Naive B cell (primary cell): ENCODE measurements around the gene PCDHGB4. TPM values are rescaled to one million over a fixed set of nuclear protein-coding genes. Genes with fewer than 3 reads are reported as not detected.

Source experiments
- ATAC-seq, 2 donors: fragments of 150-1000 bp; cut with Tn5 transposase; 2 replicates each; pipeline ENCODE4 v1.10.0; 2021; ENCODE audit warnings: low read depth in 2 of 2, mild to moderate bottlenecking in 2 of 2, moderate library complexity in 2 of 2
- DNase-seq: peaks from one replicate; pipeline ENCODE4 v3.0.0; 2022
- H3K27ac Mint-ChIP-seq, 6 donors: one replicate each; pipeline ENCODE4 v1.8.0; 2020 to 2022; ENCODE audit warnings: mild to moderate bottlenecking in 6 of 6, mixed read lengths in 6 of 6, moderate library complexity in 5 of 6, inconsistent platforms in 2 of 6
- H3K27me3 Mint-ChIP-seq, 3 donors: one replicate each; pipeline ENCODE4 v1.8.0; 2021 to 2022; ENCODE audit warnings: mixed read lengths in 3 of 3, mild to moderate bottlenecking in 1 of 3
- H3K36me3 Mint-ChIP-seq, 2 donors: one replicate each; pipeline ENCODE4 v1.8.0; 2020 to 2022; ENCODE audit warnings: mixed read lengths in 2 of 2, inconsistent platforms in 1 of 2, mild to moderate bottlenecking in 1 of 2
- H3K4me1 Mint-ChIP-seq, 3 donors: one replicate each; pipeline ENCODE4 v1.8.0; 2020 to 2022; ENCODE audit warnings: mixed read lengths in 3 of 3, inconsistent platforms in 1 of 3, mild to moderate bottlenecking in 1 of 3, moderate library complexity in 1 of 3
- H3K4me3 Mint-ChIP-seq, 8 donors: one replicate each; pipeline ENCODE4 v1.8.0; 2020 to 2022; ENCODE audit warnings: mild to moderate bottlenecking in 8 of 8, mixed read lengths in 8 of 8, moderate library complexity in 8 of 8, inconsistent platforms in 2 of 8
- H3K9me3 Mint-ChIP-seq, 7 donors: one replicate each; pipeline ENCODE4 v1.8.0; 2020 to 2022; ENCODE audit warnings: mixed read lengths in 7 of 7, mild to moderate bottlenecking in 5 of 7, inconsistent platforms in 2 of 7, moderate library complexity in 1 of 7
- polyA plus RNA-seq, 6 donors: library from polyadenylated mRNA; unstranded; fragments of 300-500 nt; fragmentation: Illumina TruSeq; gene quantifications; one replicate each; pipeline ENCODE4 v1.2.3, GENCODE V29; 2021; ENCODE audit warnings: low read depth in 6 of 6

Gene PCDHGB4
- polyA plus RNA-seq, 6 donors from 2014 or later = 0.15 TPM; not detected in 5

DNA sequence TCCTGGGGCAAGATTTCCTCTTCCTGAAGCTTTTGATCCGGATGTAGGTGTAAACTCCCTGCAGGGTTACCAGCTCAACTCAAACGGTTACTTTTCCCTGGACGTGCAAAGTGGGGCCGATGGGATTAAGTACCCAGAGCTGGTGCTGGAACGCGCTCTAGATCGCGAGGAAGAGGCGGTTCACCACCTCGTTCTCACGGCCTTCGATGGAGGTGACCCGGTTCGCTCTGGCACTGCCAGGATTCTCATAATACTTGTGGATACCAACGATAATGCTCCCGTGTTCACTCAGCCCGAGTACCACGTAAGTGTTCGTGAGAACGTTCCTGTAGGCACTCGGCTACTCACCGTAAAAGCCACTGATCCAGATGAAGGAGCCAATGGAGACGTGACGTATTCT, 31.9 kb upstream of the PCDHGB4 start:
- H3K4me3 Mint-ChIP-seq = peak overlapping the region in 1 of 8 donors; percentile 12
- H3K36me3 Mint-ChIP-seq = peaks cover 11 to 49% of the 10 kb centered on the region in 2 donors
- peaks cover 0 to 4% (median 0%) of the 10 kb centered on the region in 3 donors for H3K4me1 Mint-ChIP-seq
- no peak overlapping the region for H3K27ac Mint-ChIP-seq
- no peak for DNase-seq
- peaks cover 20 to 70% (median 44%) of the 10 kb centered on the region in 7 donors for H3K9me3 Mint-ChIP-seq
- ATAC-seq = no peak
- peaks cover 60 to 90% (median 78%) of the 10 kb centered on the region in 3 donors for H3K27me3 Mint-ChIP-seq

DNA sequence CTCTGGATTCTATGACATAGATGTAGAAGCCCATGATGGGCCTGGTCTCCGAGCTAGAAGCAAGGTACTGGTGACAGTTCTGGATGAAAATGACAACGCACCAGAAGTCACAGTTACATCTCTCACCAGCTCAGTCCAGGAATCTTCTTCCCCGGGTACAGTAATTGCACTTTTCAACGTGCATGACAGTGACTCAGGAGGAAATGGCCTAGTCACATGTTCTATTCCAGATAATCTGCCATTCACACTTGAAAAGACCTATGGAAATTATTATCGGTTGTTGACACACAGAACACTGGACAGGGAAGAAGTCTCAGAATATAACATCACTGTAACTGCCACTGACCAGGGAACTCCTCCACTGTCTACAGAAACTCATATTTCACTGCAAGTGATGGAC, 31.4 kb upstream of the PCDHGB4 start:
- Mint-ChIP-seq H3K4me1 (peaks cover 0 to 4% (median 0%) of the 10 kb centered on the region in 3 donors), H3K4me3 (peak overlapping the region in 1 of 8 donors; percentile 18), H3K27me3 (peaks cover 60 to 90% (median 78%) of the 10 kb centered on the region in 3 donors), H3K9me3 (peaks cover 20 to 71% (median 48%) of the 10 kb centered on the region in 7 donors), H3K36me3 (peaks cover 16 to 53% of the 10 kb centered on the region in 2 donors), H3K27ac (no peak overlapping the region)
- DNase-seq (no peak), ATAC-seq (no peak)

DNA sequence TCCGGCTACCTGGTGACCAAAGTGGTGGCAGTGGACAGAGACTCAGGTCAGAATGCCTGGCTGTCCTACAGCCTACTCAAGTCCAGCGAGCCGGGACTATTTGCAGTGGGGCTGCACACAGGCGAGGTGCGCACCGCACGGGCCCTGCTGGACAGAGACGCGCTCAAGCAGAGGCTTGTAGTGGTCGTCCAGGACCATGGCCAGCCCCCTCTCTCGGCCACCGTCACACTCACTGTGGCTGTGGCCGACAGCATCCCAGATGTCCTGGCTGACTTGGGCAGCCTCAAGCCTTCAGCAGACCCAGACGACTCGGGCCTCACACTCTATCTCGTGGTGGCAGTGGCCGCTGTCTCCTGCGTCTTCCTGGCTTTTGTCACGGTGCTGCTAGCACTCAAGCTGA, 30.5 kb upstream of the PCDHGB4 start:
- peaks cover 0 to 4% (median 0%) of the 10 kb centered on the region in 3 donors for H3K4me1 Mint-ChIP-seq
- H3K9me3 Mint-ChIP-seq = peaks cover 20 to 75% (median 51%) of the 10 kb centered on the region in 7 donors

DNA sequence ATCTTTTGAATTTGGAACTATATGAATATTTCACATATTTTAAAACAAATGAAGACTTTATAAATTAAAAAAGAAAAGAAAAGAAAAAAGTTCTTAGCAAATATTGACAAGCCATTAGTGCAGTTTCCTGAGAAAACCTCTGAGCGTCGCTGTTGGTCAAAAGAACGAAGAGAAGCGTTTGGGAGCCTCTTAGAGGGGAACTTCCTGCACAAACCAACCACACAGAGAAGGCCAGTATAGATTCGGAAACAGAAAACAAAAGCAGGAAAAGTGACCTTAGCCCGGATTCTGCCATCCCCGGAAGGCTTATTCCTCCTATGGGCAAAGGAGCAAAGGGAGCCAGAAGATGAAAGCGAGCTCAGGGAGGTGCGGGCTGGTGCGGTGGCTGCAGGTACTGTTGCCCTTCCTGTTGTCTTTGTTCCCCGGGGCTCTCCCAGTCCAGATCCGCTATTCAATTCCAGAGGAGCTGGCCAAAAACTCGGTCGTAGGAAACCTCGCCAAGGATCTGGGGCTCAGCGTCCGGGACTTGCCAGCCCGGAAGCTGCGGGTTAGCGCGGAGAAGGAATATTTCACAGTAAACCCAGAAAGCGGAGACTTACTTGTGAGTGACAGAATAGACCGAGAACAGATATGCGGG, 27.6 kb upstream of the PCDHGB4 start, which contains the start of gene PCDHGB2:
Gene PCDHGB2, plus strand, starts transcription at position 205 of the 637 bp plus-strand sequence. Its CDS starts 142 bp downstream, at position 347.
- peaks cover 26 to 65% of the 10 kb centered on the region in 2 donors for H3K36me3 Mint-ChIP-seq
- DNase-seq (no peak), ATAC-seq (peak; percentile 36 to 52)
- H3K9me3 Mint-ChIP-seq = peaks cover 19 to 76% (median 66%) of the 10 kb centered on the region in 7 donors
- H3K27ac Mint-ChIP-seq = peak within 1 kb of the TSS in 5 of 6 donors; percentile 33 to 91 (median 65)
- H3K27me3 Mint-ChIP-seq = peaks cover 57 to 87% (median 75%) of the 10 kb centered on the region in 3 donors
- peak within 1 kb of the TSS; percentile 67 to 89 (median 84) for H3K4me3 Mint-ChIP-seq
- peaks cover 0 to 12% (median 6%) of the 10 kb centered on the region in 3 donors for H3K4me1 Mint-ChIP-seq

More for the DNA sequence above, 30.5 kb upstream of the PCDHGB4 start:
- no peak overlapping the region for H3K27ac Mint-ChIP-seq
- no peak overlapping the region for H3K4me3 Mint-ChIP-seq
- DNase-seq (no peak), ATAC-seq (no peak)
- peaks cover 63 to 92% (median 81%) of the 10 kb centered on the region in 3 donors for H3K27me3 Mint-ChIP-seq
- peaks cover 17 to 54% of the 10 kb centered on the region in 2 donors for H3K36me3 Mint-ChIP-seq

DNA sequence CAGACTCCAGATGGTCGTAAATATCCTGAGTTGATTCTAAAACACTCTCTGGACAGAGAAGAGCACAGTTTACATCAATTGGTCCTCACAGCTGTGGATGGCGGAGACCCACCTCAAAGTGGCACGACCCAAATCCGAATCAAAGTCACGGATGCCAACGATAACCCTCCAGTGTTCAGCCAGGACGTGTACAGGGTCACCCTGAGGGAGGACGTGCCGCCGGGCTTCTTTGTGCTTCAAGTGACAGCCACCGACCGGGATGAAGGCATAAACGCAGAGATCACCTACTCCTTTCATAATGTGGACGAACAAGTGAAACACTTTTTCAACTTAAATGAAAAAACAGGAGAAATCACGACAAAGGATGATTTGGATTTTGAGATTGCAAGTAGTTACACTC, 26.8 kb upstream of the PCDHGB4 start:
- DNase-seq (no peak), ATAC-seq (no peak)
- H3K4me1 Mint-ChIP-seq = peaks cover 0 to 12% (median 6%) of the 10 kb centered on the region in 3 donors
- H3K27ac Mint-ChIP-seq = peak overlapping the region in 2 of 6 donors; percentile 23 to 89
- H3K4me3 Mint-ChIP-seq = peak overlapping the region in 4 of 8 donors; percentile 33 to 88 (median 59)
- H3K9me3 Mint-ChIP-seq = peaks cover 25 to 78% (median 69%) of the 10 kb centered on the region in 7 donors
- peaks cover 26 to 66% of the 10 kb centered on the region in 2 donors for H3K36me3 Mint-ChIP-seq
- H3K27me3 Mint-ChIP-seq = peaks cover 64 to 87% (median 76%) of the 10 kb centered on the region in 3 donors

GRCh38 chr5:141362719-141363118, 24.8 kb upstream of the PCDHGB4 start:
- Mint-ChIP-seq H3K4me1 (peaks cover 0 to 12% (median 6%) of the 10 kb centered on the region in 3 donors), H3K27ac (peak overlapping the region in 1 of 6 donors; percentile 56), H3K36me3 (peaks cover 26 to 60% of the 10 kb centered on the region in 2 donors), H3K27me3 (peaks cover 51 to 79% (median 71%) of the 10 kb centered on the region in 3 donors), H3K4me3 (peak overlapping the region in 3 of 8 donors; percentile 10 to 34 (median 29)), H3K9me3 (peaks cover 22 to 80% (median 63%) of the 10 kb centered on the region in 7 donors)
- no peak for ATAC-seq
- no peak for DNase-seq

DNA sequence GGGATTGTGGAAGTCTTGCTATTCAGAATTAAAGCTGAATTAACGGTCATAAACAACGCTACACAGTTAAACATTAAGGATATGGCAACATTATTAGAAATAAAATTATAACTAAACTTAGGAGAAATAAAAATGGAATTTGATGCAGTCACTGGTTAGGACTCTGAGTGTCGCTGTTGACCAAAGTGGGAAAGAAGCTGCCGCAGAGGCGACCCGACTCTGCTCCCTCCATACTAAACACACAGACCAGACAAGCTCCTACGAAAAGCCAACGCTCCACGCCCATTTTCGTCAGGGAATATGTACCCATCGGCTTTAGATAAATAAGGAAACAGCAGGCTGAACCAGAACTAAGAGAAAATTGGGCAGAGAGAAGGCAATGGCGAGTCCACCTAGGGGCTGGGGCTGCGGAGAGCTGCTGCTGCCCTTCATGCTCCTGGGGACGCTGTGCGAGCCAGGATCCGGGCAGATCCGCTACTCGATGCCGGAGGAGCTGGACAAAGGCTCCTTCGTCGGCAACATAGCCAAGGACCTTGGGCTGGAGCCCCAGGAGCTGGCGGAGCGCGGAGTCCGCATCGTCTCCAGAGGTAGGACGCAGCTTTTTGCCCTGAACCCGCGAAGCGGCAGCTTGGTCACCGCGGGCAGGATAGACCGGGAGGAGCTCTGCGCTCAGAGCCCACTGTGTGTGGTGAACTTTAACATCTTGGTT, 23.4 kb upstream of the PCDHGB4 start, which contains the start of gene PCDHGA5:
Gene PCDHGA5, plus strand, starts transcription at position 211 of the 709 bp plus-strand sequence. Its CDS starts 169 bp downstream, at position 380.
- DNase-seq (no peak), ATAC-seq (no peak)
- peak within 1 kb of the TSS in 2 of 6 donors; percentile 77 to 88 for H3K27ac Mint-ChIP-seq
- H3K4me3 Mint-ChIP-seq = peak within 1 kb of the TSS in 3 of 8 donors; percentile 38 to 70 (median 65)
- H3K4me1 Mint-ChIP-seq = peaks cover 0 to 12% (median 6%) of the 10 kb centered on the region in 3 donors
- peaks cover 17 to 77% (median 60%) of the 10 kb centered on the region in 7 donors for H3K9me3 Mint-ChIP-seq
- peaks cover 26 to 54% of the 10 kb centered on the region in 2 donors for H3K36me3 Mint-ChIP-seq
- H3K27me3 Mint-ChIP-seq = peaks cover 50 to 76% (median 75%) of the 10 kb centered on the region in 3 donors

DNA sequence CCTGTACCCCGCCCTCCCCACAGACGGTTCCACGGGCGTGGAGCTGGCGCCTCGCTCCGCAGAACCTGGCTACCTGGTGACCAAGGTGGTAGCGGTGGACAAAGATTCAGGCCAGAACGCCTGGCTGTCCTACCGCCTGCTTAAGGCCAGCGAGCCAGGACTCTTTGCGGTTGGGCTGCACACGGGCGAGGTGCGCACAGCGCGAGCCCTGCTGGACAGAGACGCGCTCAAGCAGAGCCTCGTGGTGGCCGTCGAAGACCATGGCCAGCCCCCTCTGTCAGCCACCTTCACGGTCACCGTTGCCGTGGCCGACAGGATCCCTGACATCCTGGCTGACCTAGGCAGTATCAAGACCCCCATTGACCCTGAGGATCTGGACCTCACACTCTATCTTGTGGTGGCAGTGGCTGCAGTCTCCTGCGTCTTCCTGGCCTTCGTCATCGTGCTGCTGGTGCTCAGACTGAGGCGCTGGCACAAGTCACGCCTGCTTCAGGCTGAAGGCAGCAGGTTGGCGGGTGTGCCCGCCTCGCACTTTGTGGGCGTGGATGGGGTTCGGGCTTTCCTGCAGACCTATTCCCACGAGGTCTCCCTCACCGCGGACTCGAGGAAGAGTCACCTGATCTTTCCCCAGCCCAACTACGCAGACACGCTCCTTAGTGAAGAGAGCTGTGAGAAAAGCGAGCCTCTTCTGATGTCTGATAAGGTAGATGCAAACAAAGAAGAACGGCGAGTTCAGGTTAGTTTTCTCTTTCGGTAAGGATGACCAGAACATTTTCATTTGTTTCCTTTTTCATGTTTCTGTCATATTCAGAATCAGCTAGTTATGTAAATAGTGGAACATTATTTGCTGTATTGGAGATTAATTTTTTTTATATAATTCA, 21.2 kb upstream of the PCDHGB4 start:
- Mint-ChIP-seq H3K4me3 (peak overlapping the region in 1 of 8 donors; percentile 47), H3K9me3 (peaks cover 16 to 67% (median 52%) of the 10 kb centered on the region in 7 donors), H3K27ac (peak overlapping the region in 2 of 6 donors; percentile 69 to 73), H3K36me3 (peaks cover 13 to 49% of the 10 kb centered on the region in 2 donors), H3K27me3 (peaks cover 44 to 72% (median 71%) of the 10 kb centered on the region in 3 donors), H3K4me1 (peaks cover 6 to 12% (median 12%) of the 10 kb centered on the region in 3 donors)
- DNase-seq = no peak
- ATAC-seq = no peak

- Mint-ChIP-seq H3K27me3 (peaks cover 54 to 79% (median 67%) of the 10 kb centered on the region in 3 donors), H3K4me3 (peak within 1 kb of the TSS; percentile 44 to 85 (median 78)), H3K9me3 (peaks cover 14 to 61% (median 44%) of the 10 kb centered on the region in 7 donors), H3K4me1 (peaks cover 4 to 6% (median 6%) of the 10 kb centered on the region in 3 donors), H3K36me3 (peaks cover 4 to 37% of the 10 kb centered on the region in 2 donors), H3K27ac (peak within 1 kb of the TSS in 2 of 6 donors; percentile 18 to 32)
- DNase-seq (no peak), ATAC-seq (peak; percentile 56 to 70)
These were observed 17.3 kb upstream of the PCDHGB4 start, which contains the start of gene PCDHGB3 for GRCh38 chr5:141369994-141370848. Gene PCDHGB3, plus strand, starts transcription at chr5:141370242. Its CDS starts 153 bp downstream, at chr5:141370395.

DNA sequence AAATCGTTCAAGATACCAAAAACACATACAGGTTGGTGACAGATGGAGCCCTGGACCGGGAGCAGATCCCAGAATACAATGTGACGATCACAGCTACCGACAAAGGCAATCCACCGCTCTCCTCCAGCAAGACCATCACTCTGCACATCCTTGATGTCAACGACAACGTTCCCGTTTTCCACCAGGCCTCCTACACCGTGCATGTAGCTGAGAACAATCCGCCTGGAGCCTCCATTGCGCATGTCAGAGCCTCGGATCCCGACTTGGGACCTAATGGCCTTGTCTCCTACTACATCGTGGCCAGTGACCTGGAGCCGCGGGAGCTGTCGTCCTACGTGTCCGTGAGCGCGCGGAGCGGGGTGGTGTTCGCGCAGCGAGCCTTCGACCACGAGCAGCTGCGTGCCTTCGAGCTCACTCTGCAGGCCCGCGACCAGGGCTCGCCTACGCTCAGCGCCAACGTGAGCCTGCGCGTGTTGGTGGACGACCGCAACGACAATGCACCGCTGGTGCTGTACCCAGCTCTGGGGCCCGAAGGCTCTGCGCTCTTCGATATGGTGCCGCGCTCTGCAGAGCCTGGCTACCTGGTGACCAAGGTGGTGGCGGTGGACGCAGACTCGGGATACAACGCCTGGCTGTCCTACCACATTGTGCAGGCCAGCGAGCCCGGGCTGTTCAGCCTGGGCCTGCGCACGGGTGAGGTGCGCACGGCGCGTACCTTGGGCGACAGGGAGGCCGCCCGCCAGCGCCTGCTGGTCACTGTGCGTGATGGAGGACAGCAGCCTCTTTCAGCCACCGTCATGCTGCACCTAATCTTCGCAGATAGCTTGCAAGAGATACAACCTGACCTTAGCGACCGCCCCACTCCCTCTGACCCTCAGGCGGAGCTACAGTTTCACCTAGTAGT, 15.7 kb upstream of the PCDHGB4 start:
- Mint-ChIP-seq H3K4me1 (peaks cover 4 to 6% (median 6%) of the 10 kb centered on the region in 3 donors), H3K27me3 (peaks cover 47 to 76% (median 53%) of the 10 kb centered on the region in 3 donors), H3K9me3 (peaks cover 8 to 58% (median 45%) of the 10 kb centered on the region in 7 donors), H3K4me3 (peak overlapping the region in 1 of 8 donors; percentile 59), H3K36me3 (peaks cover 8 to 30% of the 10 kb centered on the region in 2 donors), H3K27ac (peak overlapping the region in 1 of 6 donors; percentile 47)
- ATAC-seq (no peak), DNase-seq (no peak)
